Measurements from ENCODE around the gene FUT6.

- TF ChIP-seq CTCF (IDR thresholded peaks at IDR 0.05), result no peak
- TF ChIP-seq POLR2A (IDR thresholded peaks at IDR 0.05), result no peak
Observed at GRCh38 chr19:5821521-5822180, 17.9 kb downstream of the FUT6 start.
